B cell (primary cell): ENCODE results near the gene FOXK1. TPM values are rescaled to one million over a fixed set of nuclear protein-coding genes. Genes with fewer than 3 reads are reported as not detected.

Source experiments
- ATAC-seq: fragments of 200-7000 bp; cut with Tn5 transposase; one replicate; pipeline ENCODE4 v1.10.0; 2021; ENCODE audit warnings: low read depth, mild to moderate bottlenecking, moderate number of reproducible peaks, moderate library complexity
- CTCF ChIA-PET: fragments of 350-600 bp; sonication (Branson Sonifier 250); formaldehyde crosslinking; loops from one replicate; lab custom pipeline; 2021; ENCODE audit warnings: antibody characterized with exemption, inconsistent platforms; lab: Charles Lee
- POLR2A ChIA-PET: fragments of 350-600 bp; sonication (Branson Sonifier 250); formaldehyde crosslinking; loops from one replicate; lab custom pipeline; 2021; ENCODE audit warnings: antibody characterized with exemption; lab: Charles Lee
- DNase-seq: peaks from one replicate; pipeline ENCODE4 v3.0.0; 2013
- H2AFZ ChIP-seq: 2 replicates; pipeline ENCODE4 v1.6.1; 2012; ENCODE audit warnings: mild to moderate bottlenecking, low read depth, low read length; ENCODE audit not compliant: insufficient read depth, poor library complexity, severe bottlenecking
- H3K27ac ChIP-seq, 2 donors: 1 replicate in 1 of 2; 2 replicates in 1 of 2; pipeline ENCODE4 v1.5.1; 2012 to 2013; ENCODE audit warnings: low read length in 2 of 2, mild to moderate bottlenecking in 2 of 2, moderate library complexity in 1 of 2
- H3K27me3 ChIP-seq, 4 experiments: fragments of 200-600 bp in 1 of 4; sonication (generic) in 1 of 4; replicated peaks in 1 of 4; 1 replicate in 2 of 4; 2 replicates in 2 of 4; pipeline versions ENCODE4 v1.6.1 to v1.7.0; 2013 to 2016; ENCODE audit warnings: low read length in 3 of 4, mild to moderate bottlenecking in 2 of 4, mixed read lengths in 1 of 4, moderate library complexity in 1 of 4; ENCODE audit not compliant: insufficient read depth in 4 of 4, control insufficient read depth in 3 of 4; ENCODE audit errors: control extremely low read depth in 1 of 4
- H3K36me3 ChIP-seq, 2 experiments: replicated peaks in 1 of 2; 1 replicate in 1 of 2; 2 replicates in 1 of 2; pipeline versions ENCODE4 v1.6.1 to v1.7.1; 2013; ENCODE audit warnings: low read length in 1 of 2; ENCODE audit not compliant: insufficient read depth in 2 of 2, control insufficient read depth in 1 of 2; ENCODE audit errors: control extremely low read depth in 1 of 2, extremely low read depth in 1 of 2
- H3K4me1 ChIP-seq, 2 donors: fragments of 200-600 bp in 1 of 2; sonication (generic) in 1 of 2; 1 replicate in 1 of 2; 2 replicates in 1 of 2; pipeline versions ENCODE4 v1.5.1 to v1.6.1; 2013 to 2017; ENCODE audit warnings: low read length in 2 of 2; ENCODE audit not compliant: control insufficient read depth in 2 of 2, insufficient read depth in 2 of 2
- H3K4me2 ChIP-seq: replicated peaks from 2 replicates; pipeline ENCODE3; 2012; ENCODE audit warnings: mild to moderate bottlenecking, low read depth, low read length; ENCODE audit not compliant: poor library complexity, severe bottlenecking
- H3K4me3 ChIP-seq, 5 experiments: fragments of 200-600 bp in 1 of 5; sonication (generic) in 1 of 5; 1 replicate in 3 of 5; 2 replicates in 2 of 5; pipeline versions ENCODE4 v1.5.1 to v1.7.0; 2011 to 2016; ENCODE audit warnings: low read length in 4 of 5, mild to moderate bottlenecking in 4 of 5, low read depth in 2 of 5, control low read depth in 1 of 5, moderate library complexity in 1 of 5; ENCODE audit not compliant: insufficient read depth in 1 of 5; ENCODE audit errors: control extremely low read depth in 1 of 5, extremely low read depth in 1 of 5
- H3K79me2 ChIP-seq: fragments of 200-600 bp; sonication (generic); one replicate; pipeline ENCODE4 v1.6.0; 2016; ENCODE audit warnings: low read length; ENCODE audit not compliant: control insufficient read depth, insufficient read depth
- H3K9ac ChIP-seq: fragments of 200-600 bp; sonication (generic); 2 replicates; pipeline ENCODE4 v1.6.1; 2017; ENCODE audit warnings: mild to moderate bottlenecking, low read length, moderate library complexity
- H3K9me3 ChIP-seq, 3 donors: one replicate each; pipeline versions ENCODE4 v1.6.1 to v1.7.1; 2013; ENCODE audit warnings: low read length in 2 of 3; ENCODE audit not compliant: control insufficient read depth in 2 of 3, insufficient read depth in 1 of 3; ENCODE audit errors: control extremely low read depth in 1 of 3
- H4K20me1 ChIP-seq: 2 replicates; pipeline ENCODE4 v1.6.0; 2012; ENCODE audit warnings: mild to moderate bottlenecking, low read length; ENCODE audit not compliant: insufficient read depth, control insufficient read depth, poor library complexity, severe bottlenecking
- H3K27ac Mint-ChIP-seq: one replicate; pipeline ENCODE4 v1.8.0; 2021; ENCODE audit warnings: mixed read lengths
- H3K27me3 Mint-ChIP-seq: one replicate; pipeline ENCODE4 v1.8.0; 2021; ENCODE audit warnings: mixed read lengths
- H3K4me1 Mint-ChIP-seq: one replicate; pipeline ENCODE4 v1.8.0; 2021; ENCODE audit warnings: mixed read lengths
- H3K4me3 Mint-ChIP-seq: one replicate; pipeline ENCODE4 v1.8.0; 2021; ENCODE audit warnings: mixed read lengths
- H3K9me3 Mint-ChIP-seq: one replicate; pipeline ENCODE4 v1.8.0; 2022; ENCODE audit warnings: mixed read lengths; ENCODE audit not compliant: insufficient read depth
- CTCF ChIP-seq: fragments of 200-600 bp; IDR thresholded peaks from one replicate; pipeline ENCODE4 v1.8.0; 2022; ENCODE audit warnings: antibody characterized with exemption, mild to moderate bottlenecking
- EZH2 ChIP-seq: IDR thresholded peaks from 2 replicates; pipeline ENCODE4 v1.6.1; 2012; ENCODE audit warnings: borderline replicate concordance, low read depth, mild to moderate bottlenecking, moderate library complexity, low read length; ENCODE audit not compliant: insufficient read depth, poor library complexity, severe bottlenecking
- WGBS: methylation state at CpG from one replicate; pipeline ENCODE4 v1.1.5; 2013; ENCODE audit warnings: missing lambda C conversion rate; ENCODE audit not compliant: insufficient coverage; 5-methylcytosine and 5-hydroxymethylcytosine counted together
- intact Hi-C: fragments of 100-400 bp; cut with micrococcal nuclease; formaldehyde crosslinking; loops from one replicate; pipeline ENCODE4 v1.10.0; 2022
- polyA plus RNA-seq: library from polyadenylated mRNA; depleted of rRNA; stranded (reverse); fragments of >200 nt; gene quantifications from 2 replicates; pipeline ENCODE4 v1.2.3, GENCODE V29; 2012
- total RNA-seq, 2 donors: library from RNA; stranded (reverse); fragments of 120-200 nt in 1 of 2; gene quantifications; 1 replicate in 1 of 2; 2 replicates in 1 of 2; pipeline versions ENCODE4 v1.2.3 to v1.2.4, GENCODE V29; 2013 to 2022

FOXK1 gene
- total and polyA plus RNA-seq, 2 donors (not counting 1 experiment from before 2014, with no cell fraction given), result 17.9 to 56.2 TPM

- no peaks in the 10 kb centered on the region for H3K4me1 ChIP-seq
- H3K27ac ChIP-seq, result no peak overlapping the region
- no peaks in the 10 kb centered on the region for H3K4me1 Mint-ChIP-seq
- POLR2A ChIA-PET, result no interaction called here
- no peaks in the 10 kb centered on the region for H4K20me1 ChIP-seq
- DNase-seq (no peak), ATAC-seq (no peak)
- no peaks in the 10 kb centered on the region for H3K9me3 Mint-ChIP-seq
- no peaks in the 10 kb centered on the region for H3K79me2 ChIP-seq
- H3K4me3 ChIP-seq, result no peak overlapping the region
- H3K27me3 ChIP-seq, result peaks cover 0 to 5% (median 0%) of the 10 kb centered on the region in 4 experiments
- H3K4me3 Mint-ChIP-seq, result no peak overlapping the region
- 76% methylated on average over 2 of the region's 4 CpGs for whole genome bisulfite sequencing
- H3K36me3 ChIP-seq, result no peaks in the 10 kb centered on the region
- no peak overlapping the region for H3K4me2 ChIP-seq
- CTCF ChIA-PET, result no interaction called here
- no peak for TF ChIP-seq EZH2
- no peak overlapping the region for H3K27ac Mint-ChIP-seq
- H3K27me3 Mint-ChIP-seq, result peaks cover 14% of the 10 kb centered on the region
- H3K9me3 ChIP-seq, result no peaks in the 10 kb centered on the region
- intact Hi-C loops, result no loop called here
- H3K9ac ChIP-seq, result no peak overlapping the region
- no peak overlapping the region for H2AFZ ChIP-seq
Measured at GRCh38 chr7:4634166-4634565, 47.9 kb upstream of the FOXK1 start.

- intact Hi-C loops, result no loop called here
- no peaks in the 10 kb centered on the region for H3K79me2 ChIP-seq
- CTCF ChIA-PET, result interaction anchor here (1.6 kb wide), 1 partner anchor 24 kb away, joined by 3 read pairs; no protein-coding TSS in a partner anchor
Measured at GRCh38 chr7:4638781-4639575, 43.1 kb upstream of the FOXK1 start.

More at GRCh38 chr7:4638781-4639575, 43.1 kb upstream of the FOXK1 start:
- Mint-ChIP-seq H3K4me1 (peaks cover 11% of the 10 kb centered on the region), H3K27me3 (peaks cover 4% of the 10 kb centered on the region), H3K9me3 (no peaks in the 10 kb centered on the region), H3K4me3 (no peak overlapping the region), H3K27ac (no peak overlapping the region)
- 76% methylated on average over 12 of the region's 17 CpGs for WGBS
- Histone ChIP-seq H3K9me3 (no peaks in the 10 kb centered on the region), H3K27ac (no peak overlapping the region), H3K27me3 (peaks cover 0 to 5% (median 0%) of the 10 kb centered on the region in 4 experiments), H3K4me3 (no peak overlapping the region), H4K20me1 (no peaks in the 10 kb centered on the region), H3K4me2 (no peak overlapping the region), H3K36me3 (no peaks in the 10 kb centered on the region), H3K9ac (no peak overlapping the region), H2AFZ (no peak overlapping the region), H3K4me1 (peaks cover 5 to 13% of the 10 kb centered on the region in 2 donors)
- POLR2A ChIA-PET, result no interaction called here
- DNase-seq (no peak), ATAC-seq (no peak)
- TF ChIP-seq CTCF (no peak), EZH2 (no peak)
